Left renal cortex interstitium (tissue), 4 donors: ENCODE data around the gene NUMB. TPM values are rescaled to one million over a fixed set of nuclear protein-coding genes. Genes with fewer than 3 reads are reported as not detected.
A peak's percentile ranks its signal among the peaks of the same experiment; 100 is the strongest.

Experiments
- DNase-seq, 4 donors: peaks; one replicate each; pipeline ENCODE4 v3.0.0-alpha.2; 2013; ENCODE audit warnings: low read depth in 4 of 4, low spot score in 2 of 4, missing footprints in 1 of 4
- polyA plus RNA-seq, 4 donors: library from polyadenylated mRNA; unstranded; fragments of 120-200 nt; gene quantifications; one replicate each; pipeline ENCODE4 v1.2.1, GENCODE V29; 2013; ENCODE audit not compliant: insufficient read length in 4 of 4

NUMB gene
- polyA plus RNA-seq, 4 donors: 65.1 to 122 (median 90.5) TPM

GRCh38 chr14:73466861-73467260 is 8.5 kb upstream of the NUMB start:
- no peak for DNase-seq

- DNase-seq: no peak
These were observed 7.6 kb upstream of the NUMB start for GRCh38 chr14:73465823-73466532.

GRCh38 chr14:73463411-73463810 is 5.1 kb upstream of the NUMB start:
- DNase-seq: no peak

GRCh38 chr14:73462815-73463214 is 4.5 kb upstream of the NUMB start:
- no peak for DNase-seq

- peak in 1 of 4 donors; percentile 17 for DNase-seq
These were observed 3.8 kb upstream of the NUMB start for GRCh38 chr14:73462048-73462715.

- DNase-seq: no peak
These were observed 3.2 kb upstream of the NUMB start for GRCh38 chr14:73461478-73462047.

- DNase-seq: peak in 1 of 4 donors; percentile 24
These were observed 2.4 kb upstream of the NUMB start for GRCh38 chr14:73460691-73461127.

GRCh38 chr14:73459959-73460358 is 1.6 kb upstream of the NUMB start:
- no peak for DNase-seq

GRCh38 chr14:73457924-73458182 is 493 bp downstream of the NUMB start:
- DNase-seq: peak in 1 of 4 donors; percentile 25

GRCh38 chr14:73457041-73457923 is 1.1 kb downstream of the NUMB start:
- no peak for DNase-seq

GRCh38 chr14:73455294-73455693 is 3.1 kb downstream of the NUMB start:
- no peak for DNase-seq

- DNase-seq: no peak
These were observed 5.8 kb downstream of the NUMB start for GRCh38 chr14:73452341-73453186.

- no peak for DNase-seq
These were observed 14.6 kb downstream of the NUMB start for GRCh38 chr14:73443758-73444157.

- no peak for DNase-seq
These were observed 17.1 kb downstream of the NUMB start for GRCh38 chr14:73441286-73441685.

- DNase-seq: no peak
These were observed 19.4 kb downstream of the NUMB start for GRCh38 chr14:73438993-73439392.

- DNase-seq: no peak
These were observed 21.1 kb downstream of the NUMB start for GRCh38 chr14:73437206-73437605.

GRCh38 chr14:73432124-73432523 is 26.2 kb downstream of the NUMB start:
- no peak for DNase-seq

GRCh38 chr14:73428353-73428824 is 30.0 kb downstream of the NUMB start:
- no peak for DNase-seq

GRCh38 chr14:73427516-73428264 is 30.7 kb downstream of the NUMB start:
- no peak for DNase-seq
